Erythroblast (primary cell): ENCODE measurements around the gene USP4.

Source experiments
- GATA1 ChIP-seq: IDR thresholded peaks from 2 replicates; pipeline ENCODE4 v1.6.1; 2011; ENCODE audit warnings: low read depth, mild to moderate bottlenecking, control low read depth, low read length, moderate library complexity
- POLR2A ChIP-seq: IDR thresholded peaks from 2 replicates; pipeline ENCODE4 v1.6.1; 2011; ENCODE audit warnings: mild to moderate bottlenecking, low read length

- TF ChIP-seq POLR2A, result no peak
- no peak for TF ChIP-seq GATA1
These were observed 5.8 kb downstream of the USP4 start for GRCh38 chr3:49333916-49334633.
